ENCODE results near the gene MRPS6. TPM values are rescaled to one million over a fixed set of nuclear protein-coding genes. Genes with fewer than 3 reads are reported as not detected.

MRPS6 gene
- total and polyA plus RNA-seq, 2 experiments from 2014 or later = 54.9 to 201 TPM

GRCh38 chr21:34055615-34056014 is 17.8 kb upstream of the MRPS6 start:
- 92% methylated on average over 5 of the region's 5 CpGs for WGBS (ENCODE audit: low lambda C conversion rate, missing lambda C conversion rate)
- Histone ChIP-seq H3K27ac (no peak overlapping the region), H4K20me1 (ENCODE audit: insufficient read depth, poor library complexity, severe bottlenecking) (no peaks in the 10 kb centered on the region), H3K4me3 (no peak overlapping the region), H2AFZ (no peak overlapping the region), H3K79me2 (no peaks in the 10 kb centered on the region), H3K36me3 (replicated peaks; ENCODE audit: insufficient read depth, low read depth) (no peaks in the 10 kb centered on the region), H3K27me3 (no peaks in the 10 kb centered on the region), H3K4me1 (ENCODE audit: insufficient read depth) (no peaks in the 10 kb centered on the region), H3K9me3 (ENCODE audit: low read depth) (no peaks in the 10 kb centered on the region), H3K4me2 (no peak overlapping the region), H3K9me2 (replicated peaks; ENCODE audit: insufficient read depth) (no peaks in the 10 kb centered on the region)
- DNase-seq (ENCODE audit: low spot score) = no peak
- TF ChIP-seq EZH2 (IDR thresholded peaks at IDR 0.05; ENCODE audit: borderline replicate concordance) (no peak), CTCF (IDR thresholded peaks at IDR 0.05; ENCODE audit: poor library complexity) (no peak), EZH2phosphoT487 (IDR thresholded peaks at IDR 0.05; ENCODE audit: low read depth, severe bottlenecking, unreplicated experiment) (no peak)

GRCh38 chr21:34061983-34062382 is 11.4 kb upstream of the MRPS6 start:
- H3K4me2 ChIP-seq = no peak overlapping the region
- no peaks in the 10 kb centered on the region for H3K79me2 ChIP-seq
- no peak overlapping the region for H2AFZ ChIP-seq
- WGBS (ENCODE audit: low lambda C conversion rate, missing lambda C conversion rate) = 93% methylated on average over 3 of the region's 3 CpGs
- no peaks in the 10 kb centered on the region for H3K9me2 ChIP-seq (replicated peaks; ENCODE audit: insufficient read depth)
- TF ChIP-seq CTCF (IDR thresholded peaks at IDR 0.05; ENCODE audit: poor library complexity) (no peak), EZH2phosphoT487 (IDR thresholded peaks at IDR 0.05; ENCODE audit: low read depth, severe bottlenecking, unreplicated experiment) (no peak), EZH2 (IDR thresholded peaks at IDR 0.05; ENCODE audit: borderline replicate concordance) (no peak)
- H3K27me3 ChIP-seq = no peaks in the 10 kb centered on the region
- no peak overlapping the region for H3K4me3 ChIP-seq
- no peaks in the 10 kb centered on the region for H4K20me1 ChIP-seq (ENCODE audit: insufficient read depth, poor library complexity, severe bottlenecking)
- H3K36me3 ChIP-seq (replicated peaks; ENCODE audit: insufficient read depth, low read depth) = no peaks in the 10 kb centered on the region
- no peaks in the 10 kb centered on the region for H3K4me1 ChIP-seq (ENCODE audit: insufficient read depth)
- DNase-seq (ENCODE audit: low spot score) = no peak
- H3K27ac ChIP-seq = no peak overlapping the region
- no peaks in the 10 kb centered on the region for H3K9me3 ChIP-seq (ENCODE audit: low read depth)

- Histone ChIP-seq H3K9me2 (replicated peaks; ENCODE audit: insufficient read depth) (no peaks in the 10 kb centered on the region), H3K4me1 (ENCODE audit: insufficient read depth) (no peaks in the 10 kb centered on the region), H2AFZ (no peak overlapping the region), H4K20me1 (ENCODE audit: insufficient read depth, poor library complexity, severe bottlenecking) (no peaks in the 10 kb centered on the region), H3K9me3 (ENCODE audit: low read depth) (no peaks in the 10 kb centered on the region), H3K27me3 (no peaks in the 10 kb centered on the region), H3K36me3 (replicated peaks; ENCODE audit: insufficient read depth, low read depth) (no peaks in the 10 kb centered on the region), H3K4me3 (no peak overlapping the region), H3K79me2 (no peaks in the 10 kb centered on the region), H3K27ac (no peak overlapping the region), H3K4me2 (no peak overlapping the region)
- TF ChIP-seq CTCF (IDR thresholded peaks at IDR 0.05; ENCODE audit: poor library complexity) (no peak), EZH2phosphoT487 (IDR thresholded peaks at IDR 0.05; ENCODE audit: low read depth, severe bottlenecking, unreplicated experiment) (no peak), EZH2 (IDR thresholded peaks at IDR 0.05; ENCODE audit: borderline replicate concordance) (no peak)
- 82% methylated on average over 3 of the region's 3 CpGs for WGBS (ENCODE audit: low lambda C conversion rate, missing lambda C conversion rate)
- no peak for DNase-seq (ENCODE audit: low spot score)
Measured at GRCh38 chr21:34065027-34065426, 8.4 kb upstream of the MRPS6 start.

- 93% methylated on average over 9 of the region's 9 CpGs for WGBS (ENCODE audit: low lambda C conversion rate, missing lambda C conversion rate)
- Histone ChIP-seq H3K4me1 (ENCODE audit: insufficient read depth) (peaks cover 14% of the 10 kb centered on the region), H4K20me1 (ENCODE audit: insufficient read depth, poor library complexity, severe bottlenecking) (peaks cover 25% of the 10 kb centered on the region), H3K9me2 (replicated peaks; ENCODE audit: insufficient read depth) (no peaks in the 10 kb centered on the region), H3K4me3 (no peak overlapping the region), H3K36me3 (replicated peaks; ENCODE audit: insufficient read depth, low read depth) (no peaks in the 10 kb centered on the region), H3K27me3 (no peaks in the 10 kb centered on the region), H3K27ac (no peak overlapping the region), H2AFZ (no peak overlapping the region), H3K9me3 (ENCODE audit: low read depth) (no peaks in the 10 kb centered on the region), H3K4me2 (no peak overlapping the region), H3K79me2 (peaks cover 27% of the 10 kb centered on the region)
- DNase-seq (ENCODE audit: low spot score) = no peak
- TF ChIP-seq EZH2phosphoT487 (IDR thresholded peaks at IDR 0.05; ENCODE audit: low read depth, severe bottlenecking, unreplicated experiment) (no peak), EZH2 (IDR thresholded peaks at IDR 0.05; ENCODE audit: borderline replicate concordance) (no peak), CTCF (IDR thresholded peaks at IDR 0.05; ENCODE audit: poor library complexity) (no peak)
Measured at GRCh38 chr21:34071683-34072082, 1.7 kb upstream of the MRPS6 start.

Measured in hepatocyte (in vitro differentiated cells).